ENCODE data around the gene CWC25. TPM values are rescaled to one million over a fixed set of nuclear protein-coding genes. Genes with fewer than 3 reads are reported as not detected.

The CWC25 gene
- total RNA-seq, 1 experiment from 2014 or later: 23.9 TPM

DNA sequence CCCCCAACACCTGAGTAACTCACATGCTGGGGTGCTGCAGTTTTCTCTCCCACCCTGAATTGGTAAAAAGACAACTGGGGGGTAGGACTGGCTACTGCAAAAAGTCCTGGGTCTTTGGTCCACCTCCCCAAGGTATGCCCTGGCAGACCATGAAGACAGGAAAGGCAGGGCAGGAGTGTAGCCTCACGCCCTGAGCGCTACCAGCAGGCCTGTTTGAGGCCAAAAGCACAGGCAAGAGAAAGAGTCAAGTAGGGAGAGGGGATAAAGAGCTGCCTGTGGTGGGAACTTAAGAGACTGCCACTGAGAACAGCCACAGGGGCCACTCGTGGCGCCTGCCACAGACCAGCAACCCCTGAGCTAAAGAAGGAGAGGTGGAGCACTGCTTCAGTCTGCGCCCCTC is 58.8 kb downstream of the CWC25 start:
- TF ChIP-seq CTCF (IDR thresholded peaks at IDR 0.05 in 2 of 3, conservative IDR thresholded peaks at IDR 0.05 in 1 of 3; ENCODE audit: borderline replicate concordance in 1 of 3, insufficient read depth in 1 of 3, low read depth in 2 of 3, low read length in 2 of 3) (no peak), ELF1 (IDR thresholded peaks at IDR 0.05; ENCODE audit: borderline replicate concordance, low read depth) (no peak), EZH2phosphoT487 (IDR thresholded peaks at IDR 0.05; ENCODE audit: borderline replicate concordance) (no peak), SIN3A (IDR thresholded peaks at IDR 0.05; ENCODE audit: low read depth) (no peak), CEBPB (IDR thresholded peaks at IDR 0.05; ENCODE audit: low read depth) (no peak), ZFX (IDR thresholded peaks at IDR 0.05) (no peak), EGR1 (IDR thresholded peaks at IDR 0.05; ENCODE audit: low read depth) (no peak), POLR2AphosphoS5 (IDR thresholded peaks at IDR 0.05; ENCODE audit: low read depth, low read length) (no peak), JUND (IDR thresholded peaks at IDR 0.05) (no peak), SP1 (IDR thresholded peaks at IDR 0.05; ENCODE audit: low read depth) (no peak), CBX3 (IDR thresholded peaks at IDR 0.05; ENCODE audit: low read depth) (no peak), ZNF274 (IDR thresholded peaks at IDR 0.05; ENCODE audit: low read depth, low read length) (no peak), POLR2A (IDR thresholded peaks at IDR 0.05; ENCODE audit: borderline replicate concordance, extremely low read depth, insufficient read depth, insufficient read length) (no peak), REST (IDR thresholded peaks at IDR 0.05; ENCODE audit: low read depth) (no peak), RAD21 (IDR thresholded peaks at IDR 0.05; ENCODE audit: low read depth) (no peak), FOSL1 (IDR thresholded peaks at IDR 0.05; ENCODE audit: low read depth) (no peak), EZH2 (IDR thresholded peaks at IDR 0.05) (no peak), ZBTB33 (IDR thresholded peaks at IDR 0.05; ENCODE audit: extremely low read depth, insufficient replicate concordance, low read length) (no peak), YY1 (IDR thresholded peaks at IDR 0.05; ENCODE audit: extremely low read depth, insufficient replicate concordance, low read depth, low read length) (no peak)
- ChIA-PET CTCF (no interaction called here), RAD21 (ENCODE audit: low non-redundant PET in 1 of 2, low total read pairs in 2 of 2, uncharacterized antibody in 2 of 2, unreplicated experiment in 2 of 2) (no interaction called here), POLR2A (no interaction called here)
- H3K79me2 ChIP-seq (ENCODE audit: insufficient read depth, low read length): peaks cover 11% of the 10 kb centered on the region; the same call in 1 of the 2 replicates
- H3K36me3 ChIP-seq (ENCODE audit: control insufficient read depth in 1 of 2, insufficient read depth in 2 of 2, low read length in 2 of 2): peaks cover 24 to 50% of the 10 kb centered on the region in 2 experiments; a peak in 3 of 4 replicates
- H4K20me1 ChIP-seq (ENCODE audit: insufficient read depth): peaks cover 4% of the 10 kb centered on the region; the same call in 1 of the 2 replicates
- H2AFZ ChIP-seq (ENCODE audit: low read depth, low read length, poor library complexity, severe bottlenecking): no peak overlapping the region
- no peak overlapping the region for H3K4me3 ChIP-seq (replicated peaks in 1 of 2; ENCODE audit: low read depth in 1 of 2, low read length in 2 of 2)
- no peak overlapping the region for H3K4me2 ChIP-seq (ENCODE audit: low read length)
- ATAC-seq: no peak
- intact Hi-C loops (cut with micrococcal nuclease): no loop called here
- no TSS peak for BruUV-seq (replicated peaks)
- DNase-seq (ENCODE audit: low read depth, low spot score): no peak
- no peaks in the 10 kb centered on the region for H3K9me3 ChIP-seq (ENCODE audit: control insufficient read depth in 1 of 2, insufficient read depth in 1 of 2, low read depth in 1 of 2, low read length in 2 of 2)
- H3K4me1 ChIP-seq (ENCODE audit: control insufficient read depth in 1 of 2, insufficient read depth in 2 of 2, low read length in 2 of 2): no peaks in the 10 kb centered on the region
- no peaks in the 10 kb centered on the region for H3K9me2 ChIP-seq (ENCODE audit: insufficient read depth)
- H3K9ac ChIP-seq (ENCODE audit: low read length): no peak overlapping the region
- H3K27me3 ChIP-seq (ENCODE audit: insufficient read depth, low read length): no peaks in the 10 kb centered on the region
- no peak overlapping the region for H3K27ac ChIP-seq (ENCODE audit: low read depth, low read length)
